HG03135 (cell line): Measurements from ENCODE around the gene SDK2.
A peak's percentile ranks its signal among the peaks of the same experiment; 100 is the strongest.

Source experiments
- ATAC-seq: cut with Tn5 transposase; IDR thresholded peaks from one replicate; pipeline ENCODE4 v1.9.1; 2021; ENCODE audit warnings: mild to moderate bottlenecking, moderate library complexity; ENCODE audit not compliant: unreplicated experiment

Gene SDK2

GRCh38 chr17:73432624-73433190 lies 211.5 kb downstream of the SDK2 start:
- no peak for ATAC-seq

- ATAC-seq = no peak
Measured at GRCh38 chr17:73431401-73432205, 212.6 kb downstream of the SDK2 start.

GRCh38 chr17:73430848-73431247 lies 213.4 kb downstream of the SDK2 start:
- ATAC-seq = no peak

DNA sequence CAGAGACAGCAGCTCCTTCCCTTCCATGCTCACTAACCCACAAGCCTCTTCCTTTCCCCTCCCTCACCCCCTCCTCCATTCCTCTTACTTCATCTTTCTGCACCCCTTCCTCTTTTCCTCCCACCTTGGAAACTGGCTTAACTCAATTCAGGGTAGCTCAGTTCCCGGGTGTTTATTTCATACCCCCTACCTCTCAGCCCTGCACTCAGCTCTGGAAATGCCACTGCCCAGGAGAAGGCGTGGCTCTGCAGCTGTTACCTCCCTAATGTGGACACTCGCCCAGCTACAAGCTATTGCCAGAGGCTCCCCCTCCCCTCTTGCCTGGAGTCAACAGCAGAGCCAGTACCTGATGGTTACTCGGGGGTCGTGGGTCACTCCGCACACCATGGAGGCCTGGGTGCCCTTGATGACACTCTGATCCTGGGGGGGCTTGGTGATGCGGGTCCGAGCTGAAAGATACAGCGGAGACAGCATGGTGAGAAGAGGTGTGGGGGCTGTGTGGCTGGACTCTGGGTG lies 214.0 kb downstream of the SDK2 start:
- no peak for ATAC-seq

DNA sequence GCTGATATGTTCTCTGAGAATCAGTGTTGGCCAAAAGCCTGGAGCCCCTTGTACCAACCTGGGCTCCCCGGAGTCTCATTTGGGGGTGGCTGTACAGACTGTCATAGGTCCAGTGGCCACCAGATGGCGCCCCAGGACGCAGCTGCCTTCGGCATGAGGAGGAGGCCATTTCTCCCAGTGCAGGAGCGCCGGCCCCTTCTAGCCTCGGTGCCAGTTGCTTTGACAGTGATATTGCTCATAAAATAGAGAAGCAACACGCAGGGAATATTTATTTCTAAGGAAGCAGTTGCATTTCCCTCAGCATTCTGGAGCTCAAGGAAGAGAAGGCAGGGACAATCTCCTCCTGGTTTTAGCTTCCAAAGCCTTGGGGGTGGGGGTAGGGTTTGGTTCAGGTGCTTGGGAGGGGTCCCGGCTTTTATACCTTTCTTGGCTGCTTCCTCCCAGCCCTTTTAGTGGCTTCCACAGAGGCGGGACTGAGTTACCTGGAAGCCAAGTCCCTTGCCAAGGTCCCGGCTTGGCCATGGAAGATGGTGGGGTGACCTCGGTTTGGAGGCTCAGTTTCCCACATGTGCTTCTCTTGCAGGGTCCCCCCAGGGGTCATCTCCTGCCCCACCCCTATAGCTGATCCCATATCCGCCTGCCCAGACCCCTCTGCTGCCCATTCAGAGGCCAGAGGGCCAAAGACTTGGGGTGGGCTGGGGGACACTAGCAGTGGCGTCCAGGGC lies 214.6 kb downstream of the SDK2 start:
- peak; percentile 86 for ATAC-seq

DNA sequence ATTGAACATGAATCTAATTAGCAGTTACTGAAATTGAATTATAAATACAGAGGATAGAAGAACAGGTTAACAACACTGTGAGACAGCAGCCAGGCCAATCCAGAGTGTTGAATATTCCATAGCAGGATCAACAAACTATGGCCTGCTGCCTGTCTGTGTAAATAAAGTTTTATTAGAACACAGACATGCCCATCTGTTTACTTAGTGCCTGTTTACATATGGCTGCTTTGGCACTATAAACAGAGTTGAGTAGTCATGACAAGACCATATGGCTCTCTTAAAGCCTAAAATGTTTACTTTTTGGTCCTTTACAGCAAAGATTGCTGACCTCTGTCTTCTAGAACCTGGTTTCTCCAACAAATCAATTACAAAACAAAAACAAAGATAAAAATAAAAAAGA lies 217.0 kb downstream of the SDK2 start:
- ATAC-seq = no peak

GRCh38 chr17:73424571-73424970 lies 219.7 kb downstream of the SDK2 start:
- ATAC-seq = no peak

DNA sequence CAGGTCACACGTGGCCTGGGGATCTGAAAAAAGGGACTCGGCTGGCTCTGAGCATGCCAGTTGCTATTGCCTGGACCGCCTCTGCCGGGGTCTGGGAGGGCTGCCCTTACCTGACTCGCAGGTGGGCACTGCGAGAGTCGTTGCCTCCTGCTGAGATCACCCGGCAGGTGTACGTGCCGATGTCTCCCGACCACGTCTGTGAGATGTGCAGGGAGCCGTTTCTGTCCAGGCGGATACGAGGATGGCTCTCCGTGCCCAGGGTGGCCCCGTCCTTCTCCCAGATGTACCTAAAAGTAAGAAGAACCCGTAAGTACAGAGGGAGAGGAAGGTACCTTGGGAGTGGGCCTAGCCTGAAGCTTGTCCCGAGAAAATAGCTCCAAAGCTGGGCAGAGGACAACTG lies 220.4 kb downstream of the SDK2 start:
- ATAC-seq = no peak

DNA sequence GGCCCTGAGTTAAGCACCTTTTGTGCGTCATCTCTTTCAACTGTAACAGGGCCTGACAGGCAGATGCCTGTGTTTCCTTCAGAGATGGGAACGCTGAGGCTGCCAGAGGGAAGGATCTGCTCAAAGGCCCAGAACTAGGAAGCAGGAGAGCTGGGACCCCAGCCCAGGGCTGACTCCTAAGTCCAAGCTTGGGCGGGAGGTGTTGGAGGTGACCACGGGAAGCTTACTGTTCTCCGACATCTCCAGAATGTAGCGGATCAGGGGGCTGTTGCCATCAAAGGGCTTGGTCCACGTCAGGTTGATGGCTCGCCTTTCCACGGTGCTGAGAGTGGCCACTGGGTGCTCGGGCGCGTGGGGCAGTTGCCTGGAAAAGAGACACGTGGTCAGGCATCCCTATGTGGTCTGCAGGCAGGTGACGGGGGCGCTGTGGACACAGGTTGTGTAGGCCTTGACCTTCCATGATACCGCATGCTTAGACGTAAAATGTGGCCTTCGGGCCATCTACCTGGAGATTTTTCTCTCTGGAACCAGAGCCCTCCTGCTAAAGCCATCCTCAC lies 221.0 kb downstream of the SDK2 start:
- no peak for ATAC-seq

GRCh38 chr17:73422121-73422520 lies 222.1 kb downstream of the SDK2 start:
- no peak for ATAC-seq

GRCh38 chr17:73420897-73421296 lies 223.3 kb downstream of the SDK2 start:
- no peak for ATAC-seq

DNA sequence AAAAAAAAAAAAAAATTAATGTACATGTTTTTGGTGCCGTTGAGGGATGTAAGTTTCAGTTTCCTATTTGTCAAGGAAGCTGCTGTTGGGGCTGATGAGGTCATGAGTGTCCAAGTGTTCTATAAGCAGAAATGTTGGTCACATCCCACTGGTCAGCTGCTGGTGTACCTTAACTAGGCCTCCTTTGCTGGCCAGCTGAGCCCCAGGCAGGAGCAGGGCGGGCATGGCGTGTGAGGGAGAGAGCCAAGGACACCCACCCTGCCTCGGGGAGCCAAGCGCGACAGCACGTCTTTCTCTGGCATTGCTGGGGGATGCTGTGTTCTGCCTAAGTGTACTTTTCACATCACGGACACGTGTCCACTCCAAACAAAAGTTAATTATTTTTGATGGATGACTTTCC lies 224.4 kb downstream of the SDK2 start:
- ATAC-seq = no peak

DNA sequence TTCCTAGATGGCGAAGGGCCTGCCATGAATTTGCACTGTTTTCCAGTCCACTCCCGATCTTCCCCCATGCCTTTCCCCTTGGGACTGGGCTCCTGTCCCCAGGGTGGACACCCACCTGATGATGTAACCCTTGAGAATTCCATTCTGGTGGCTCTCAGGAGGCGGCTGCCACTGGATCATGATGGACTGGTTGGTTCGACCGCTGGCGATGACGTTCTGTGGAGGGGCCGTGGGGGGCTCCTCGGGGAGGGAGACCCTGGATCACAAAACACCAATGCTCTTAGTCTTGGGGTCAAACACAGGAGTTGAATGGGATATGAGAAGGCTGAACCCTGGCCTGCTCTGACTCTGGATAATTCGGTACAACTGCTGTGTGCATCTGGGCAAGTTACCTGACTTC lies 225.2 kb downstream of the SDK2 start:
- ATAC-seq = no peak

DNA sequence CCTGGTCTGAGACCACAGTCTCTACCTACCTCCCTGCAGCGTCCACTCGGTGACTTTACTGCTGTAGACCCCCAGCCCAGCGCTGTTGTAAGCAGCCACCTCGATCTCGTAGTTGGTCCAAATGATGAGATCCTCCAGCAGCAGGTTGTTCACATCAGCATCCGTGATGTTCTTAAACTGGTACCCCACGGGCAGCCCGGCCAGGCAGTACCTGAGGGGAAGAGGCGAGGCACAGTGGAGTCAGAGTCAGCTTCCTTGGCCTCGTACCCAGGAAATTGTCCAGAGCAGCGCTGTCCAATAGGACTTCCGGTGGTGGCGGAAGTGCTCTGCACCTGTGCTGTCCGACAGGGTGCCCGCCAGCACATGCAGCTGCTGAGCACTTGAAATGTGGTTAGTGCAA lies 228.5 kb downstream of the SDK2 start:
- no peak for ATAC-seq

DNA sequence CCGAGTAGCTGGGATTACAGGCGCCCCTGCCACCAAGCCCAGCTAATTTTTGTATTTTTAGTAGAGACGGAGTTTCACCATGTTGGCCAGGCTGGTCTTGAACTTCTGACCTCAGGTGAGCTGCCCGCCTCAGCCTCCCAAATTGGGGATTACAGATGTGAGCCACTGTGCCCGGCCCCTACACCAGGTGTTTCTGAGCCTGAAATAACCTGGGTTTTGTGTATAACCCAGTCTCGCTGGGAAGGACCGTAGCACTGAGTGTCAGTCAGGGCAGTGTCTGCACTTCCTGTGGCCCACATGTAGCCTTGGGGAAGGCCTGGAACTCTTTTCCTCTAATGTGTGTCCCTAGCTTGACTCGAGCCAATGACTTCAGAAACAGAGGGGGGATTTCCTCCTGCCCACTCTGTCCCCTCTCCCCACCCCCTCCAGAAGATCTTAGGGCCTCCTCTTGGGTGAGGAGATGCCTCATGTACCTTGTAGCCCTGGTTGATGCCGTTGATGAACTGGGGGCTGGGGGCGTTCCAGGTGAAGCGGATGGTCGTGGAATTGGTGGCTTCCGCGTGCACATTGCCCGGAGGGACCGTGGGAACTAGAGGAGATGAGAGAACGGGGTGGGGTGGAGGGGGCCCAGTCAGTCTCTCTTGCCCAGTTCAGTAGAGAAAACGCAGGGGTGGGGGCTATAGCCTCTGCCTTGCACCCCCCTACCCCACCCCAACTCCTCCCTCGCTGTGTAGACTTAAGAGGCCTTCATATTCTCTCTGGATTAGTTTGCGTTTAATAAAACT lies 229.9 kb downstream of the SDK2 start:
- ATAC-seq = no peak

DNA sequence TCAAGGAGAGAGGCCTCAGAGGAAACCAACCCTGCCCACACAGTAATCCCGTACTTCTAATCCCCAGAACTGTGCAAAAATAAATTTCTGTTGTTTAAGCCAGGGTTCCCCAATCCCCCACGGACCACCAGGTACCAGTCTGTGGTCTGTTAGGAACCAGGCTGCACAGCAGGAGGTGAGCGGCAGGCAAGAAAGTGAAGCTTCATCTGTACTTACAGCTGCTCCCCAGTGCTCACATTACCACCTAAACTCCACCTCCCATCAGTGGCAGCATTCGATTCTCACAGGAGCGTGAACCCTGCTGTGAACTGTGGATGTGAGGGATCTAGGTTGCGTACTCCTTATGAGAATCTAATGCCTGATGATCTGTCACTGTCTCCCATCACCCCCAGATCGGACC lies 231.3 kb downstream of the SDK2 start:
- ATAC-seq = no peak

DNA sequence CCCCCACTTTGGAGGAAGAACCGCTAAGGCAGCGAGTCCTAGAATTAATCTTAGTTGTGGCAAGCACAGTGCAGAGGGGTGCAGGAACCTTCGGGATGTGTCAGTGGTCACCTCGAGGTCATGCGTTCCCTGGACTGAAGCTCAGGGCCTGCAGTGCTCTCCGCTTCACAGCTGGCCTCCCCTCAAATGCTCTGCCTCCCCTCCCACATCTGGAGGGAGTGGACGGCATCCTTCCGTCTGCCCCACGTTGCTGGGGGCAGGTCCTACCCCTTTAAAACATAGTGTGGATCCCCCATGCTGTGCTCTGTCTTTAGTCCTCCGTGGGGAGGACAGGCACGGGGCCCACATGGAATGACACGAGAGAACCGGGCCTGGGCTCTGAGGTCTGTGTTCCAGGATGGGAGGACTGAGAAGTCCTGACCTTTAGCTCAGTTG lies 232.9 kb downstream of the SDK2 start:
- no peak for ATAC-seq

GRCh38 chr17:73410586-73411312 lies 233.5 kb downstream of the SDK2 start:
- no peak for ATAC-seq

GRCh38 chr17:73404246-73404645 lies 240.0 kb downstream of the SDK2 start:
- no peak for ATAC-seq

GRCh38 chr17:73402466-73402865 lies 241.8 kb downstream of the SDK2 start:
- no peak for ATAC-seq
